Daoy (cell line): ENCODE results near the gene SPRYD3. TPM values are rescaled to one million over a fixed set of nuclear protein-coding genes. Genes with fewer than 3 reads are reported as not detected.
"Not testable (repeated sequence)": the region's sequence is repeated elsewhere in the genome, so short reads cannot be mapped to it uniquely, and the experiment has no call there.

Source experiments
- DNase-seq: peaks from one replicate; pipeline ENCODE4 v3.0.0-alpha.2; 2015; ENCODE audit warnings: low read depth
- total RNA-seq: library from RNA; depleted of rRNA; stranded (reverse); fragments of >200 nt; shearing (Covaris generic); gene quantifications from 2 replicates; pipeline ENCODE4 v1.2.3, GENCODE V29; 2014

Gene SPRYD3
- total RNA-seq, 1 experiment from 2014 or later, result 23.8 TPM

GRCh38 chr12:53051881-53052412 is 27.2 kb downstream of the SPRYD3 start:
- DNase-seq, result no peak

GRCh38 chr12:53051058-53051880 is 27.9 kb downstream of the SPRYD3 start:
- peak; percentile 35 for DNase-seq

DNA sequence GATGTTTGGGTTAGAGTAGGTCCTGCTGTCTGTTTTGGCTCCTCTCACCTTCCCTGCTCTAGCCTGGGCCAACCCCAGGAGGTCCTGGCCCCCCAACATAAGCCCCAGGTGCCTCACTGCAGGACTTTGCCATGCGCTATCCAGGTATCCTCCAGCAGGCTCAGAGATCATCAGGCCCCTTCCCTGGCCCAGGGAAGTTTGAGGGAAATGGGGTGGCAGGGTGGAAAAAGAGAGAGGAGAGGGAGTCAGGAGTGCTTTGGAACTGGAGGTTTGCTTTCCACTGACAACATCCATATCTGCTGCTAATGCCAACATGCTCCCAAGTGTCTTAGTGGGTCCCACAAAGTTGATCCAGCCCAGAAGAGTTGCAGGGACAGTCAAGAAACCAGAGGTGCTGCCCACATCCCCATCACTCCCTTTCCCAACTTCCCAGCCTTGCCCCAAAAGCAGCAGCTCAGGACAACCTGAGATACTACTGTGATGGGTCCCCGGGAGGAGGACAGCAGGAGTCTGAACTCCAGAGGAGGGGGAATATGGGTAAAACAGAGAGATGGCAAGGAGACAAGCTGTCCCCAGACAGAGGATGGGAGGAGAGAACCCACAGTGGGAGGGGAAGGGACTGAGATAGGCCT is 28.6 kb downstream of the SPRYD3 start:
- no peak for DNase-seq

DNA sequence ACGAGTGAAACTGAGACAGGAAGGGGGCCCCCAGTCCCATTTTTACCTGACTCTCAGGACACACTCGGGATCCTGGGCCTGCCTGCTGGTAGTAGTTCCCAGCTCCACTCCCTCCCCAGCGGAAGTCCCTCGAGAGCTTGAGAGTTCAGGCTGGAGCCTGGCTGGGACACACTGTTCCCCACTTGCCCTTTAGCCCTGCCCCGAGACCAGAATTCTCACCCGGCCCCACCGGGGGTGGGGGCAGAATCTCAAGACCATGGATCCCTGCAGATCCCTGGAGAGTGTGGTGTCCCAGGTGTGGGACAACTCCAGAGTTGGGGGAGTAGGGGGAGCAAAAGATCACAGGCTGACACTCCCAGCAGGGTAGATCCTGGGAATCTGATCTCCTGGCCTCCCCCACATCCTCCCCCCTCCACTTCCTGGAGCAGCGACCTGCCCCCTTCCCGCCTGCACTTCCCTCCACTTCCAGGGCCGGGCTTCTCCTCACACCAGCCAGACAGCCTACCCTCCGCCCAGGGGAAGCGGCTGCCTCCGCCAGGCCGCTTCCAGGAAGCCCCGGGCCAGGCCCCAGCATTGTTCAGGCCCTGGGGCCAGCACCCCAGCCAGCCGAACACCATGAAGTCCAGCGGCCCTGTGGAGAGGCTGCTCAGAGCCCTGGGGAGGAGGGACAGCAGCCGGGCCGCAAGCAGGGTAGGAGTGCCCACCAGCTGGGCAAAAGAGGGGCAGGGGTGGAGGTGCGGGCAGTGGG is 29.4 kb downstream of the SPRYD3 start, which contains the start of gene TNS2:
TNS2 (plus strand) TSS at position 495 of the 748 bp plus-strand sequence; CDS start at position 616, 121 bp downstream.
- peak; percentile 85 for DNase-seq

GRCh38 chr12:53048780-53049401 is 30.3 kb downstream of the SPRYD3 start:
- DNase-seq, result peak; percentile 52

DNA sequence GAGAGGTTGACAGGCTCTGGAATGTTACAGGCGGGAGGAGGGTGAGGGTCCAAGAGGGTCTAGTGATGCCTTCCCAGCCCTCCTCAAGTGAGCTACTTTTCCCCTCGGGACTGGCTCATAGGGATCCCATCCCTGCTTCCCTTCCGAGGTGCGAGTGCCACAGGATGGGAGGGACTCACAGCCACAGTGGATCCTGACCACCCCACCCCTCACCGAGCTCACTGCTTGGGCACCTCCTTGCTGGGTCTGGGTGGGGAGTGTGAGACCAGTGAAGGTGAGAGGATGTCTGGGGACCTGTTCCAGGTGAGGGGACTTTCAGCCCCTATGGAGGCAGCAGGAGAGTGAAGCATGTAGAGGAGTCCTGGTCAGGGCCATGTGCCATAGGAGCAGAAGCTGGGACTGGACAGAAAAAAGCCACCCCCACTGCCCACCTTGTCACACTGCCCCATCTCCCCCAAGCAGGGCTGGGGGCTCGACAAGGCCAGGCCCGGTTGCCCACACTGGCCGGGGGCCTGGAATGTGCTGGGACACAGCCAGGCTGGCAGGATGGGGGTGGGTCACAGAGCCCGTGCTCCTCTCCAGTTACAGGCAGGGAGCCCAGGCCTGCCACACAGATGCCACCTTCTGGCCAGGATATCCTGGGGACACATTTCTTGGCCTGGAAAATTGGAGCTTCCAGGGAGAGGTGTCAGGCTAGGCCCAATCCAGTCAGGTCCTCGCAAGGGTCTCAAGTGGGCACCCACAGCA is 31.0 kb downstream of the SPRYD3 start:
- peak; percentile 54 for DNase-seq

DNA sequence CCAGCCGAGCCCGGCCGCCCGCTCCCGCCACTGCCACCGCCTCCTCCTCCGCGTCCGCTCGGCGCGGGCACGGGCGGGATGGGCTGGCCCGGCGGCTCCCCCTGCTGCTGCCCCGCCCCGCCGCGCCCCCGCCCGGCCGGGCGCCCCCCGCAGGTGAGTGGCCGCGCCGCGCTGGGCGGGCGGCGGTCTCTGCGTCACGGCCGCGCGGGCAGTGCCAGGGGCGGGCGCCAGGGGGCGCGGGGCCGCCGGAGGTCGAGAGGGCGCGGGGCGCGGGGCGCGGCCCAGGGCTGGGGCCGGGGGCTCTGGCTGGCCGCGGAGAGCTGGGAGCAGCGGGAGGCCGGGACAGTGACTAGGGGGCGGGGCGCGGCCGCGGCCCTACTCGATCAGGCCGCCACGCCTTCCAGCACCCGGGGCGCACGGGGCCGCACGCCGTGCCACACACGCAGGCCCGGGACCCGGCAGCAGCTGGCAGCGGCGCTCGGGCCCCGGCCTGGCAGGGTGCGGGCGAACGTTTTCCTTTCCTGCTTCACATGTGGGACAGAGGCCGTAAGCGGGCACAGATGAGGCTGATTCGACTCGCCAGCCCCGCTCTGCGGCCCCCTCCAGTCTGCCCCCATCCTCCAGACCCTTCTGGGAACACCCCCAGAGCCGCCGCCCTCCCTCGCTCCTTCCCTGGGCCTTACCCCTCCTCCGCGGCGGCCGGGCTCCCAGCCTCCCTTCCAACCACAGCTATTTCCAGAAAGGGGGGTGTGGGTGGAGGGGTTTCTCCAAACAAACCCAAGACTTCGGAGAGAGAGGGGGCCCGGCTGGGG is 31.8 kb downstream of the SPRYD3 start:
- DNase-seq, result peak; percentile 73

DNA sequence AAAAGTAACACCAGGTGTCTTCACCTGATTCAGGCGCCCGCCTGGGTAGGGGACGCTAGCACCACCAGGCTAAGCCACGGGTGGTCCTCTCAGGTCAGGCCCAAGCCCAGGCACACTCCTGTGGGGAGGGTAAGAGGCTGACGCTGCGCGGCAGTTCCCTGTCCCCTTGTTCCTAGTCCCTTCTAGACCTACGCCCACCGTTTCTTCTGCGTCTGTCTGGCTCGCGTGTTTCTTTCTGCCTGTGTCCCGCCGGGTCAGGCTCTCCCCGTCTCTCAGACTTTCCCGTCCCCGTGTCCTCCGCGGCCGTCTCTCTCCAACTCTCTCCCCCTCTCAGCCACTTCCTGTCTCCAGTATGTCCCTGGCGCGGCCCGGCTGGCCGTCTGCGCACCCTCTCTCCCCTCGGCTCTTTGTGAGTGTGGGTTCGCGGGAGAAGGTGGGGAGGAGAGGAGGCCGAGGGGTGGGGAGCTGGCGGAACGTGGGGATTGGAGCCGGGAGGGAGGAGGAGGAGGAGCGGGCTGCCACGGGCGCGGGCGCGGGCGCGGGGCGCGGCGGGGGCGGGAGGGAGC is 32.5 kb downstream of the SPRYD3 start:
- DNase-seq, result peak; percentile 78

GRCh38 chr12:53045696-53046045 is 33.5 kb downstream of the SPRYD3 start:
- DNase-seq, result no peak

DNA sequence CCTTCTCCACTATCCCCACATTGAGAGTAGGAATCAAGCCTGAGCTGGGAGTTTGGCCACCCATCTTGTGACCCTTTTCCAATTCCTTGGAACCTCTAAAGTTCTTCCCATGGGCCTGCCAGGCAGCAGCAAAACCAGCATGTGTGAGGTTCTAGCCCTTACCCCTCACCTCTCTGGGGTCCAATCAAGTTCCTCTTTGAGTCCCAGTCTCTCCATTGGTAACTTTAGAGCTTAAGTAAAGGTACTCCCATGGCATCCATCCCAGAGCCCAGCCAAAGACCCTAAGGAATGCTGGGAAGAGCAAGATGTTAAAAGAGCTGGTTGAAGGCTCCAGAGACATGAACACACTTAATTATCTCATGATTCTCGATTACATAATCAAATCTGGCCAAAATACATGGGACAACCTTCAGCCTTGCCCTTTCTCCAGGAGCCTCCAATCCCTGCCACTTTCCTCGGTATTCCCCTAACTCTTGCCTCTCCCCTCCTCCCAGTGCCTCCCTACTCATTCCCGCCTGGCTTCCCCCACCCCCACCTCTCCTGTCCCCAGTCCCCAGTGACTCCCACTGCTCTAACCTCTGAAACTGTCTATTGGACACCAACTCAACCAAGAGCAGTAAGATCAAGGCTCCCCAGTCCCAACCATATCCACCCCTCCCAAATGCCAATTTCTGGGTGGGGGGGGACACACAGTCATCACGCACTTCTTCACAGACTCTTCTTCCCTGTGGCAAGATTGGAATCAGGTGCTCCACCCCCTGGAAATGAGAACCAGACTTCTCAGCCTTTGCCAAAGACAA is 34.1 kb downstream of the SPRYD3 start:
- DNase-seq, result no peak

GRCh38 chr12:53044052-53044581 is 35.1 kb downstream of the SPRYD3 start:
- DNase-seq, result no peak

DNA sequence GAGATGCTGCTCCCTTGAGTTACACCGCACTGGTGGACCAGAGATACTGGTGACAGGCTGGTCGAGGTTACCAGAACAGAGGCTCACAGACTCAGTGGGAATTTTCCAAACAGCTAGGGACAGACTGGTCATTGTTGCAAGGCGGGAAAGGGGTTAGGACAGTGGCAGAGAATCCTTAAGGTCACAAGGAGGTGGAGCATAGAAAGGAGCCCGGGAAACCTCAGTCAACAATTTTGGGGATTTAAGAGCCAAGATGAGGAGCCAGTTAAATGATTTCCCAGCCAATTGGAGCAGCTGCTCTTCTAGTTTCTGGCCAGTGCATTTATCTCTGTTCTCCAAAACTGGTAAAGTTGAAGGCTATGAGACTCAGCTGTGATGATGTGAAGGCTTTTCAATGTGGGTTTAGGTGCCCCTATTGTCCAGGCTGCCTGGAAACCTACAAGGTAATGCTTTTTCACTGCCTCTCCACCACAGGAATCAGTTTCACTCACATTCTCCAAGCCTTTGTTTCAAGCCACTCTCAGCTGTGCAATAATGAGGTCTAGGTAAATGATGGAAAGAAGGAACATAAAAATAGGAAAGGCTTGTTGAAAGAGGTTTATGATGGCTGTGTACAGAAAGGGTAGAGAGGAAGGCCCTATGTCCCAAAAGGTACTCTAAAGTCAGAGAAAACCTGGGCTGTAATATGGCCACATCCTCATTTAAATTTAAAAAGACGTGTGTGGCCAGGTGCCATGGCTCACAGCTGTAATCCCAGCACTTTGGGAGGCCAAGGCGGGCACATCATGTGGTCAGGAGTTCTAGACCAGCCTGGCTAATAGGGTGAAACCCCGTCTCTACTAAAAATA is 36.4 kb downstream of the SPRYD3 start:
- DNase-seq, result no peak

DNA sequence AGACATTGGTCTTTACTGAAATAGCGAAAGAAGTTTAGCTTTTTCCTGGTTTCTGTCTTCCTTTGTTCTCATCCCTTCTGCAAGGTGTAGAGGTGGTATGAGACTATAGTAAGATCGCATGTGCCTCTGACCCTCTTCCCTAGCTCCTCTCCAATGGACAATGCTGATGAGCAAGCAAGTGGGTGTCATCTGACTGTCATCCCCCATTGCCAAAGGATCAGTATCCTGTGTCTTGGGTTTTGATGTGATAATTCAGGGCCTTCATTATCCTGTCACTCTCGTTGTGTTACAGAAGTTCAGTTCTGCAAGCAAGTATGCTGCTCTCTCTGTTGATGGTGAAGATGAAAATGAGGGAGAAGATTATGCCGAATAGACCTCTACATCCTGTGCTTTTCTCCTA is 39.3 kb downstream of the SPRYD3 start:
- no peak for DNase-seq

DNA sequence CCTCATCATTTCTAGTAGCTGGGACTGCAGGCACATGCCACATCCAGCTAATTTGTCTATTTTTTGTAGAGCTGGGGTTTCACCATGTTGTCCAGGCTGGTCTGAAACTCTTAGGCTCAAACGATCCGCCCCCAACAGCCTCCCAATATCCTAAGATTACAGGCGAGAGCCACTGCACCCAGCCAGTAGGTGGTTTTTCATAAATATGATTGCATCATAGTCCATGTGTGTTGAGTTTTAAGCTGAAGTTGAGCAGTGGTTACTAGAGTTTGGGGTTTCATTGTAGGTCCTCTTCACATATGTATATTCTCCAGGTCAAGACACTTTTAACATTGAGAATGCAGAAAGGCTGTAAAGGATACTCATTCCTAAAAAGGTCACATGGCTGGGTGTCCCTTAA is 42.4 kb downstream of the SPRYD3 start:
- no peak for DNase-seq

DNA sequence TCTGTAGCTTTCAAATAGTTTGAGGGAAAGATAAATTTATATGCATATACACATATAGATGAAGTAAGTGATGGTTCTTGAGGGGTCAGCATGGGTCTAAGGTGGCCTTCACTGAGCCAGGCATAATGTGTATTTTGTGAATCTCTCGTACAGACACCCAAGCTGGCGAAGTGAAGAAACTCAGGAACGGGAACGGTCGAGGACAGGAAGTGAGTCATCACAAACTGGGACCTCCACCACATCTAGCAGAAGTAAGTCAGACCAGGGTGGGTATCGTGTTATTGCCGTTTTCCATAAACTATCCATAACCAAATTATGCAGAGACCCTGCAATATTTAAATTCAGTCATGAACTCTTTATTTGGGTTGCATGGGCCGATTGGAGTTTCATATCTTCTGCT is 44.7 kb downstream of the SPRYD3 start:
- no peak for DNase-seq

- DNase-seq, result not testable (repeated sequence)
Measured at GRCh38 chr12:53033832-53034231, 45.4 kb downstream of the SPRYD3 start.

DNA sequence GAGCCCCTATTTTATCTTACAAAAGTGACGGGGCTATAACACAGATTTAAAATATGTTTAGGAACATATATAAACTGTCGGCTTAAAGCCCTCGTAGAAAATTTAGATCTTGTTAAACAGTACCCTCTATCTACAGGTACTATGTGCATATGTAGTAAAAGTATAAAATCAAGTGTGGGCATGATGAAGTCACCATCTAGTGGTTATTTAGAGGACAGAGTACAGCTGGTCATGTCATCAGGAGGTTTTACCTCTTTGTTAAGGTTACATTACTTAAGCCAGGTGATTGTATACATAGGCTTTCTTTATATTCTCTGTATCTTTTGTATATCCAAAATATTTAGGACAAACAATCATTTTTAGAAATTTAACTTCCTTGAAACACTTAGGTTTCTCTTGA is 47.6 kb downstream of the SPRYD3 start:
- DNase-seq, result no peak

- DNase-seq, result not testable (repeated sequence)
Measured at GRCh38 chr12:53027014-53027413, 52.2 kb downstream of the SPRYD3 start.
